ENCODE measurements around the gene GLIS2.

The GLIS2 gene

DNA sequence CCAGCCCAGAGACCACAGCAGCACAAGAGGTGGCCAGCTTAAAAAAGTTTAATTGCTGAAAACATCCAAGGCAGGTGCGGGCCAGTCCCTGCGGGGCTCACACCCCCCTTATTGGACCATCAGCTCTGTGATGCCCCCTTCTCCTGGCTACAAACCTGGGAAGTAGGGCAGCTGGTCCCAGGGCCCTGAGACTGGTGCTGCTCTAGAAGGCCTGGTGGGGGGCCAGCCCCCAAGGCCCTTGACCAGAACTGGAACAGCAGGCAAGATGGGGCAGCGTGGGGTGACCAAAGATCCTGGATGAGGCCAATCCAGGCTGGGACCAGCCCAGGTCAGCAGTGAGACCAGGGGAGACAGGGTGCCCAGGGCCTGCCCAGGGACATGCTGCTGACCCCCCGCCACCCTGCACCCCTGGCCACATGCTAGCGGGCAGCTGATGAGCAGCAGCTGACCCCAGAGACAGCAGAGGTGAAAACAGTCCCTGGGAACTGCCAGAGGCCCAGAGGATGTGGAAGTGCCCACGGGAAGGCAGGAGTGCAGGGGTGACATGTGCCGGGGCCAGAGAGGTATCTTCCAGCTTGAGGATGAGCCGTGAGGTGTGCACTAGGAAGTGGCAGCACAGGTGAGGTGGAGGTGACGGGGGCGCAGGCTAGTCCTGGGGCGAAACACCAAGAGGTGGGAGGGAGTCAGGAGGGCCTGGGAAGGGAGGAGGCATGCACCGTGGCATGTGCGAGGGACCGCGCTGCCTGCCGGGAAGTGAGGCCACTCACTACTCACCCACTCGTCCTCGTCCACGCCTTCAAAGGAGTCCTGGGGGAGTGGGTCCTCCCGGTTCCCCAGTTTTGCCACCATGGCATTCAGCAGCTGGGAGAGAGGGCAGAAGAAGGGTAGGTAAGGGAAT, 38.9 kb downstream of the GLIS2 start:
- DNase-seq, result no peak

DNA sequence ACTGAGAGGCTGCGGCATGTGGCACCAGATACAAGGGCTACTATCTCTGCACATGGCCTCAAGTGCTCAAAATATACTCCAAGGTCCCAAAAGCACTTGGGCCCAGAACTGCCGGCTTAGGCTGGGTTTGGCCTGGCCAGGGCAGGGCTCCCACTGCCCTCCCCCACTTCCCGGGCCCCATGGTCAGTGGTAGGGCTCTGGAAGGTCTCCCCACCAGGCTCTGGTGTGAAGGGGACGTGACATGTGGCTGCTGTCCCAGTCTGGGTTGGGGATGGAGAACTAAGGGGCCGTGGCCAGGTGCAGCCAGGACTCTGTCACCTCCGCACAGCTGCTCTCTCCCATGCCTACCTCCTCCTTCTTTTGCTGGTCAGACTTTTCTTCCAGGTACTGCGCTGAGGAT, 41.0 kb downstream of the GLIS2 start:
- no peak for DNase-seq

DNA sequence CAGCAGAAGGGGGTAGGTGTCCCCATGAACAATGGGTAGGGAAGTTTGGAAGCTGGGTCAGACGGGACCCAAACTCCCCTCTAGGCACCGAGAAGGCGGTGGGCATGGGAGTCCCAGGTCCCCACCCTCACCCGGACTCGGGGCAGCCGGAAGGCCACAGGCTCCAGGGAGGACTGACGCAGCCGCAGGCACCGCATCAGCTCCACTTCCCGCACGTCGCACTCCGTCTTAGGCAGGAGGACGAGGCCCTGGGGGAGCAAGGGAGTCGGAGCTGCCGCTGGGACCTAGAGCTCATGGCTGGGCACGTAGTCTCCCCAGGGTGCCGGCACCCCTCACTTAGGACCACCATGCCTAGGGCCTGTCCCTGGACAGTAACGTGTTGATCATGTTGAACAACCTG, 42.4 kb downstream of the GLIS2 start:
- DNase-seq, result no peak

DNA sequence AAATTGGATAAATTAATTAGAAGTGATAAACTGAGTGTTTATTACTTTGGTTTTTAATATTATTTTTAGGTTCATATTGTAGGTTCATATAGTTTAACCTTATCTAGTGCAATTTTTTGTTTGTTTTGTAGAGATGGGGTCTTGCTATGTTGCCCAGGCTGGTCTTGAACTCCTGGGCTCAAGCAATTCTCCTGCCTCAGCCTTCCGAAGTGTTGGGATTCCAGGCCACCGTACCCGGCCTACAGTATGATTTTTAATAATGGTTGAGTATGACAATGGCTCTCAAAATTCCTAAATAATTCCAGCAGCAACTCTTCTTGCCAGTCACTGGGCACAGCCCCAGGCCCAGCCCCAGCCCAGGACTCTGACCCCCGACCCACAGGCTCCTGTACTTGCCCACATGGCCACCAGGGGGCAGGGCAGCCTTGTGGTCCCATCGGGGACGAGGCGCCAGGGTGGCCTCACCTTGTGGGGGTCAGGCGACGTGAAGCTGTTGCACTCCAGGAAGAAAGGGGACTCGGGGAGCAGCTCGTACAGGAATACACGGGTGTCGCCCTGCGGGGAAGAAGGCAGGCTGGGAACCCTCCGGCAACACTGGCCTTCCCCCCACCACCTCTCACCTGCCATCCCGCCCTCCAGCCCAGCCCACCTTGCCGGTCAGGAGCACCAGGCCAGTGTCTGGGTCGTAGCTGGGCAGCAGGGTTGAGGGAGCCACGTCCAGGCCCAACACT, 43.1 kb downstream of the GLIS2 start:
- no peak for DNase-seq

DNA sequence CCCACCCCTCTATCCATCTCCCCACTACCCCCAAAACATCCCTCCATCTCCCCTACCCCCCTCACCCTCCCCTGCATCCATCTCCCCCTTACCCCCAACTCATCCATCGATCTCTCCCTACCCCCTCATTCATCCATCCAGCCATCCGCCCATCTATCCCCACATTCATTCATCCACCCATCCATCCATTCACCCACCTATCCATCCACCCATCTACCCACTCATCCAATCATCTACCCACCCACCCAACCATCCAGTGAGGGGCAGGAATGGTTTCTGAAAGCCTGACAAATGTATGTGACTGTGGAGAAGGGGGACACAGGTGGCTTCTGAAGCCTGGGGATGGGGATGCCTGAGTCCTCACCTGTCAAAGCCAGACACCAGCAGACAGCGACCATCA, 44.0 kb downstream of the GLIS2 start:
- DNase-seq, result no peak

DNA sequence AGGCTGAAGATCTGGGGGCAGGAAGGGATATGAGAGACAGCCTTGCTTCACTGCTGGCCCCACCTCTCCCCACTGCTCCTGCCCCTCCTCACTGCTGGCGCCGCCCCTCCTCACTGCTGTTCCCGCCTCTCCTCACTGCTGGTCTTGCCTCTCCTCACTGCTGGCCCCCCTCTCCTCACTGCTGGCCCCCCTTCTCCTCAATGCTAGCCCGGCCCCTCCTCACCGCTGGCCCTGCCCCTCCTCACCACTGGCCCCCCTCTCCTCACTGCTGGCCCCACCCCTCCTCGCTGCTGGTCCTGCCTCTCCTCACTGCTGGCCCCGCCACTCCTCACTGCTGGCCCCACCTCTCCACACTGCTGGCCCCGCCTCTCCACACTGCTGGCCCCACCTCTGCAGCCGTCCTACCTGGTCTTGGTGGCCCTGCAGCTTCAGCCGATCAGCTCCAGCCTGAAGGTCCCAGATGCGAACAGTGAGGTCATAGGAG, 44.7 kb downstream of the GLIS2 start:
- peak; percentile 2 for DNase-seq

DNA sequence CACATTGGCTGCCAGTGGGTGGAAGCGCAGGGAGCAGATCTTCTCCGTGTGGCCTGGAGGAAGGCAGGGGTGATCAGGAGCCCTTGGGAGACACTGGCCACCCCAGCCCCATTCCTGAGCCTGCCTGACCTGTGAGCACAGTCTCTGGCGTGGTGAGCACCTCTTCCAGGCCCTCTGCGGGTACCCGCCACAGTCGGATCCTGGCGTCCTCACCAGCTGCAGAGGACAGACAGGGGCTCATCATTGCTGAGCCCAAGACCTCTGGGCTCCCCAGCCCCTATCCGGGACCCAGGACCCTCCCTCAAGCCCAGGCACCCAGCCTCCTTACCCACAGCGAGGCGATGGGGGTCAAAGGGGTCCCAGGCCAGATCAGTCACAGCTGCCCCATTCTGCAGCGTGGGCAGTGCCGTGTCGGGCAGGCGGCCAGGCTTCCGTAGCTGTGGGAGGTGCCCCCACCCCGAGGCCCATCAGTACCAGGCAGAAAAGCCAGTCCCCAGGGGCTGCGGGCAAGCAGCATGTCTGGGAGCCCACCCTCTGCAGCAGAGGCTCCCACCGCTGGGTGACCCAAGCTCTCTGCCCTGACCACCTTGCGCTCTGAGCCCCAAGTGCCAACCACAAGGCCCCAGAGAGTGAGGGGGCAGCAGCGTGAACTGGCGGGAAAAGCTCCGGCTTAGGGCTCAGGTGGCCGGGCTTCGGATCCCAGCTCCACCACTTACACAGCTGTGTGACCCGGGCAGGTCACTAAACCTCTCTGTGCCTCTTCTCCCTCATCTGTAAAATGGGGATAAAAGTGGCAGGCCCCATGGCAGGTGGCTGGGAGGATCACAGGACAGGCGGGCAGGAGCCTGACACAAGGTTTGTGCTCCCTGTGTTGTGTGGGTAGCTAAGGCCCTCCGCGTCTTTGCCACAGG, 45.4 kb downstream of the GLIS2 start:
- DNase-seq, result no peak

DNA sequence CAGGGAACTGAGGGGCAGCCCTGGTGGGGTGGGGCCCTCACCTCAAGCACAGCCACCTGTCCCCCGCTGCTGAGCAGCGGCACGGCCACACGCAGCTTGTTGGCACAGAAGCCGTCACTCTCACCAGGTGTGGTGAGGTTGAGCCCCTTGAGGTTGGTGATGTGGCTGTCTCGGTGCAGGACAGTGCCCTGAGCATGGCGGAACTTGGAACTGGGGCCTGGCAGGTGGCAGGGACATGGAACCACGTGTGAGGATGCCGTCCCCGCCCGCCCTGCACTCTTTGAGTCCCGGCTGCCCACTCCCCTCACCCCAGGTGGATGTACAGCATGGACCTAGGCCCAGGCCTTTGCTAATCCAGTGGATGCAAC, 46.1 kb downstream of the GLIS2 start:
- no peak for DNase-seq

DNA sequence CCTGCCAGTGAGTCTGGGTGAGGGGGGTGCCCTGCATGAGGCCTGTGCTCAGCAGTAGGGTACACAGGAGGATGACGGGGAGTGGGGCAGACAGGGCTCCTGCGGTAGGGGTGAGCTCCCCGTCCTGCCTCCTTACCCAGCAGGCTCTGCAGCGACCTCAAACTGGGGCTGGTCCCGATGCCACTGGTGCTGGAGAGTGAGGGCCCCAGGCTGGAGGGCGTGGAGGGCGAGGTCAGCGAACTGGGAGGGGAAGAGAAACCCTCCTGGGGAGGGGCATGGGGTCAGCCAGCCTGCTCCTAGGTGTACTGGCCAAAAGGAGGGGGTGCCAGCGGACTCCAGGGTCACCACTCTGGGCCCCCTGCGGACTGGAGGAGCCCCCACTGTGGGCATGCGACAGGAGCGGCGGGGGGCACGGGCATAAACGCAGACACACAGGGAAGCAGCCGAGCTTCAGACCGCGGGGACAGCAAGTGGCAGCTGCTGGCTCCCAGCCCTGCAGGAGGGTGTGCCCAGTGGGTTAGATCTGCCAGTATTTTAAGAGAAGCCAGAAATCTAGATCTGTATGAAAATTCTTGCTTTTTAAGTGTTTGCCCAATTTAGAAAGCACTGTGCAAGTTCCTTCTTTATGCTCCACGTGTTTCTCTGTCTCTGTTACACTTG, 46.7 kb downstream of the GLIS2 start:
- no peak for DNase-seq

DNA sequence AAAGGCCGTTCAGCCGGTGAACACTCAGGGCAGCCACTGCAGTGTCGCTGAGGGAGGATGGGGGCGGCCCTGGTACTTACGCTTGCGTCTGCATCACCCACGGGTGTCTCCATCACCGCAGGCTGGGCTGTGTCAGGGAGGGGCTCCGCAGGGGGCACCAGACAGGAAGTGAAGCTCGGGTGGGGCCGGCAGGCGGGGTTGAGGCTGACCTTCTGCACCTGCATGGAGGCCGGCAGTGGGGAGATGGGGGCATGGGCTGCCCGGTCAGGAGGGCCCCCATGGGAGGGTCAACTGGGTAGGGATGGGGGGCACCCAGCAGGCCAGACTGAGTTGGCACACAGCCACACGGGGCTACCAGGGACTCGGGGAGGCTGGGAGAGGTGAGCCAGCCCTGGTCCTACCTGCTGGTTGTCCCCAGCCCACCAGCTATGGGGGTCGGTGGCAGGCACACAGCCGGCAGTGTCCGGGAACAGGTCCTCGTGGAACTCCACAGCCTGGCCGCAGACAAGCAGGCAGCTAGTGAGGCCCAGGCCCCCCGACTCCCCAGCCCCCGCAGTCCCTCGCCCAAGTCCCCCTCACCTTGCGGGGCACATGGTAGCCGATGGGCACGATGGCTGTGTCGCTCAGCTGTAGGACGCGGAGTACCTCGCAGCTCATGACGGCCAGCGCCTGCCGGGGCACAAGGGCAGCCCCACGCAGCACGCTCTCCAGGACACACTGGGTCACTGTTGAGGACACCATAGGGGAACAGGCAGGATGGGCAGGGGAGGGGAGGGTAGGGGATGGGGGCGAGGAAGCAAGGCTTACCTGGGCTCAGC, 48.5 kb downstream of the GLIS2 start:
- no peak for DNase-seq

DNA sequence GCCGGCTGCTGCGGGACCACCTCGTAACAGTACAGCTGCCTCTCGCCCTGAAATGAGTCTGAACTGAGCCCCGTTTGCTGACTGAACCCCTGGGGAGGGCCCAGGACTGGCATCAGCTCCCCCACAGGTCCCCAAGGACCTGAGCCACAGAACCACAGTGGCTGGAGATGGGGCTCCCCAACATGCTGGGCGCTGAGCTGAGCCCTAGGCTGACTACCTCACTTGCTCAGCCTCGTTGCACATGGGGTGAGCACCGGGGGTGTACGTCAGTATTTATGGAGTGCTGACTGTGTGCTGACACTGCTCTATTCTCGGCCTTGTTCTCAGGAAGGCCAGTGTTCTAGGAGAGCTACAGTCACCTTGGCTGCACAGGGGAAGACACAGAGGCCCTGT, 49.1 kb downstream of the GLIS2 start:
- no peak for DNase-seq

DNA sequence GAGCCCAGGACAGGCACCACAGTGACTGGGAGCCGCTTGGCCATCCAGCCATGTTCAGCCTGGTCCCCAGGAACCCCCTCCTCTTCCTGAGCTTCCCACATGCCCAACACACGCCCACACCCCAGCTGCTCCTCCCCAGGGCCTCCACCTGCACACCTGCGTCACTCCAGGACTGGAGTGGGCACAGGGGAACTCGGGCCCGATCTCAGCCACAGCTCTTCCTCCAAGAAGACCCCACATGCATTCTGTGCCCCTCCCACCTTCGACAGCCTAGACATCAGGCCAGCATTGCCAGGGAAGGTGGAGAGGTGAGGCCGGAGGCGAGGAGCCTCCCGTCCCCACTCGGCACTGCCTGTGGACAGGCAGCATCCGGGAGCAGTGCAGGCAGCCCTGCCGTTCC, 49.7 kb downstream of the GLIS2 start:
- DNase-seq, result no peak

DNA sequence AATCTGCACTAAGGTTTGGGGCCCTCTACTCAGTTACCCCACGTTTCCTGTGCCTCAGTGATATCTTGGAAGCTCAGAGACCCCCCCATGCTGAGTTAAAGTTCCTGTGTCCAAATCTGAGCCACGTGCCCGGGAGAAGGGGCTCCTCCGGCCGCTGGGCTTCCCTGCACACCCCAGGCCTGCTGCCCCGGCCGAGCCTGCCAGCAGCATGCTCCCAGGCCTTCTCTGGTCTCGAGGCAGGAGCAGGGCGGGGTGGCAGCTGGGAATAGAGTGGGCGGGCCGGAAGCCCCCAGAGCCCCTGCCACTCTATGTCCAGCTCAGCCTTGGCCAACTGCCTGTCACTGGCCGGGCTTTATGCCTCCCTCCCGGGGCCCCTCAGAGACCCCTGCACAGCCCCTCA, 50.1 kb downstream of the GLIS2 start:
- DNase-seq, result no peak

DNA sequence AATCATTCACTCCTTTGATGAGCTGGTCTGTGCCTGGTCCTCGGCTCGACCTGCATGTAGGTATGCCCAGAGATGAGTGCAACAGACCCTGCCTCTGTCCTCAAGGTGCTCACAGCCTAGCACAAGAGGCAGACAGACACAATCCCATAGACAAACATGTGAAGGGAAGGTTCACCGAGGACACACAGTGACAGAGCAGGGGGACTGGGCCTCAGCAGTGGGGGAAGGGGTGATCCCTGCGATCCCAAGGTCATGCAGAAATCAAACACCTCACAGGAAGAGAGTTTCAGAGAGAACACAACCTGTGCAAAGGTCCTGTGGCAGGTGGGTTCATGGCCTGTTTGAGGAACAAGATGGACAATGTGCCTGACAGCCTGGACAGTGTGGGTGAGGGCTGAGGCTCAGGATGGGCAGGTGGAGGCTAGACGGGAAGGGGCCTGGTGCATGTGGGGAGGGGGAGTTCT, 51.6 kb downstream of the GLIS2 start:
- DNase-seq, result no peak

DNA sequence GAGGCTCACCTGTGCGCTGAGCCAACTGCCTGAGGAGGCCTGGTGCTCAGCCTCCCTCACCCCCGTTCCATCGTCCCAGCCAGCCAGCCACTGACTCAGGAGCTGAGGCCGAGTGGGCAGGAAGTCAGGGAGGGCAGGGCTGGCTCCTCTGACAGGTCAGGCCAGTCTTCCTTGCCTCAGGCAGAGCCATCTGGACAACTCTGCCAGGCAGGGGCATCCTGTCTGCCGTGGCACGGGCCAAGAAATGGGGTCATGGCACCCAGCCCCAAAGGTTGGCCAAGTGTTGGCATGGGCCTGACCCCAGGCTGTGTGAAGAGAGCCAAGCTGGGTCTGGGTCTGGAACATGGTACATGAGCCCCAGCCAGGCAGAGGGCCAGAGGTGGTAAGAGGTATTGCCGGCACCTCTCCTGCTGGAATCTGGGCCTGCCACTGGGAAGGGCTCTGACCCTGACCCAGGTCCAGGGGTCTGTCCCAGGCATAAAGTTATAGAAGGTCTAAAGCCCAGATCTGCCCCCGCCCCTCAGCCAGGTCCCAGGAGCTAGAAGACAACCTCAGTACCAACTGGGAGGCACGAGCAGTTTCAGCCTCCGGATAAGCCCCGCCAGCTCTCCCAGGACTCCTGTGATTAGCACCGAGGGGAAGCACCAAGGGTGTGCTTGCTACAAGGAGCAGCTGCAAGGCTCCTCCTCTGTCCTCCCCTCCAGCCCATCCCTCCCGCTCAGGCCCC, 53.3 kb downstream of the GLIS2 start:
- DNase-seq, result no peak

DNA sequence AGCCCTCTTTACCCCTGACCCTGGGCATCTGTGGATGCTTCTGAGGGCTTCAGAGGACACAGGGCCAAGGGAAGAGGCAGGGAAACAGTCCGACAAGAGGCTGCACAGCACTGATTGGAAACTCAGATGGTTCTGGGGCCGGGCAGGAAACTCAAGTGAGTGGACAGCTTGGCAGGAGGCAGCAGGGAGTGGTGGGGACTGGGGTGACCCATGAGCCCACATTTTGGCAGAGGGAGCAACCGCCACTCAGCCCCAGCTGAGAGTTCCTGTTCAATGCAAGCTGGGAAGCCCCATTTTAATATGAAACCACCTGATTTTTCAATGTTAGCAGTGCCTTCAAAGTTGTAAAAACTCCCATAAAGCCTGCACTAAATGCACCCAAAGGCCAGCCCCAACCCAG, 54.3 kb downstream of the GLIS2 start:
- DNase-seq, result no peak

DNA sequence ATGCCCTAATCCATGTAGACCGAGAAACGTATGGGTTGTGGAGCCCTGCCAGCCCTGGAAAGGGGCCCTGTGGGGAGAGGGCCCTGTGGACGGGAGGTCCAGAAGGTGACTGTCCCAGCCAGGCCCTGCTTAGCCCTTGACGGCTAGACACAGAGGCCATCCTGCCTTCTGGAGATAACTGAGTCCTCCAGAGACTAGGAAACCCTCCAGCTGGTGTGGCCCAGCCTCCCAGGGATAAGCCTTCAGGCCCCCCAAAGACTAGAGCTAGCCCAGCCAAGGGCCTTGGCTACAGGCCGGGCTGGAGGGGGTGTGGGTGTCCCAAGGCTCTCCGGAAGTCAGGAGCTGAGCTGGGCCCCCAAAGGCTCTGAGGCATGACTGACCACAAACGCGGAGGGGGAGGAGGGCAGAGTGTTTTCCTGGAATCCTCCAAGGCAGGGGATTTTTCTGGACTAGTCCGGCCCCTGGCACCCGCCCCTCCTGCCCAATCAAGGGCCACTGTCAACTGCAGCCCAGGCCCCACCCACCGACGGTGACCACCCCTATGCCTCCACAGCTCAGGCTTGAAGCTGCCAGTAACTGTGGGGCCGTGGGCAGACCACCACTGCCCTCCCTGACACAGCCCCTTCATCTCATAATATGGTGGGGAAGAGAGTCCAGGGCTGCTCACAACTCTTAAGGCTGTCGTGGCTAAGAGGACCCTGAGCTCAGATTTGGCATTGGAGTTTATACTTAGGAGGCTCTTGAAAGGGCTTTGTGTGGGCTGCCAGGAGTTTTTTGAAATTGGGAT, 54.9 kb downstream of the GLIS2 start:
- no peak for DNase-seq

DNA sequence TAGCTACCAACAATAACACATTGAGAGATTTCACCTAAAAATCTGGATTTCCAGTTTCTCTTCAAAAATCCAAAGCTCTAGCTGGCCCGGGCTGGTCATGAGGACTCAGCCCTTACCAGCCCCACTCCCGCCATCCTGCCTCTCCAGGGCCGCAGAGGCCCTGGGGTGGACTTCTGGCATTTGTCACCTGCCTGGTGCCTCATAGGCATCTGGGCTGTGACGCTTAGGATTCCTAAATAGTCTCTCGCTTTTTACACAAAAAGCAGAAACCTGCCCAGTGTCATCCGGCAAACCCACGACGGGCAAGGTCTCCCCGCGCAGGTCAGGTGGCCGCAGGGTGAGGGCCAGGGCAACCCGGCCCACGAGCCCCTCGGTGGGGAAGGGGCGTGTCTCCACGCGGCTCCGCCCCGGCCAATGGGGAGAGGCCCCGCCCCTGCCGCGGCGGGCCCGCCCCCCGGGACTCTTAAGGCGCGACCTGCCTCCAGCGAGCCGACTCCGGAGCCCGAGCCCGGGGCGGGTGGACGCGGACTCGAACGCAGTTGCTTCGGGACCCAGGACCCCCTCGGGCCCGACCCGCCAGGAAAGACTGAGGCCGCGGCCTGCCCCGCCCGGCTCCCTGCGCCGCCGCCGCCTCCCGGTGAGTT, 55.6 kb downstream of the GLIS2 start, which contains the start of gene VASN:
VASN (plus strand) TSS at position 492 of the 644 bp plus-strand sequence. CDS start 9,030 bp downstream, outside the sequence.
- DNase-seq, result no peak

DNA sequence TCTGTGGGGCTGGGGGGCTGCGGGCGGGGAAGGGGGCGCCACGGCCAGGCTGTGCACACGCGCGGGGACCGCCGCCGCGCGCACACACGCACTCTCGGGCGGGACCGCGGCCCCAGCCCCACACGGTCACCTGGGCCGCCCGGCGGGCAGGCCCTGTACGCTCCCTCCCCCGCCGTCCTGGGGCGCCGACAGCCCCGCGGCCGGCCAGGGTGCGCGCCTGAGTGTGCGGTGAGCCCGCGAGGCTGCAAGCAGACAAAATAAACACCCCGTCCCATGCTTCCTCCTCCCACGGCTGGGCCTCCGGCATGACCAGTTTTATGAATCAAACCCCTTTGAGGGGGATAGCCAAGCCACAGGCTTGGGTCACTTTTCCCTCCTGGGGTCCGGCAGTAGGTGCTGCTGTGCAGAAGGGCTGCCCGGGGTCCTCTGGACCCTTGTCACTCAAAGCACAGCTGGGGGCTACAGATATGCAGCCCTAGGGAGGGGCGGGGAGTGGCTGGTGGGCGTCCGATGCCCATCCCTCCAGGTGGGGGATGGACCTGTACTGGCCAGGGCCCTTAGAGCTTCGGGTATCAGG, 56.2 kb downstream of the GLIS2 start:
- DNase-seq, result no peak
